WTC11 (cell line): ENCODE data around the gene GFOD1.

Experiments used
- ATF3 ChIP-seq: sonication (generic); formaldehyde crosslinking; conservative IDR thresholded peaks from 2 replicates; pipeline ENCODE4 v1.8.1; 2022; ENCODE audit warnings: mild to moderate bottlenecking, missing genetic modification reagents
- ESRRA ChIP-seq: sonication (generic); formaldehyde crosslinking; IDR thresholded peaks from 2 replicates; pipeline ENCODE4 v1.8.1; 2022; ENCODE audit warnings: mild to moderate bottlenecking, missing genetic modification reagents, borderline replicate concordance
- FOXK1 ChIP-seq: sonication (generic); formaldehyde crosslinking; IDR thresholded peaks from 2 replicates; pipeline ENCODE4 v1.8.0; 2022; ENCODE audit warnings: mild to moderate bottlenecking, moderate library complexity, missing genetic modification reagents
- JUN ChIP-seq: sonication (generic); formaldehyde crosslinking; IDR thresholded peaks from 2 replicates; pipeline ENCODE4 v1.8.0; 2023; ENCODE audit warnings: mild to moderate bottlenecking, missing genetic modification reagents
- MAX ChIP-seq: sonication (generic); formaldehyde crosslinking; IDR thresholded peaks from 2 replicates; pipeline ENCODE4 v1.8.0; 2022; ENCODE audit warnings: mild to moderate bottlenecking, missing genetic modification reagents
- NR2C2 ChIP-seq: sonication (generic); formaldehyde crosslinking; IDR thresholded peaks from 2 replicates; pipeline ENCODE4 v1.8.0; 2022; ENCODE audit warnings: mild to moderate bottlenecking, missing genetic modification reagents
- TEAD1 ChIP-seq: sonication (generic); formaldehyde crosslinking; IDR thresholded peaks from 2 replicates; pipeline ENCODE4 v1.8.0; 2022; ENCODE audit warnings: mild to moderate bottlenecking, missing genetic modification reagents
- TF ChIP-seq, protein P1 (sequence below): fragments of 200-600 bp; IDR thresholded peaks from 2 replicates; pipeline ENCODE4 v1.8.0; 2022; ENCODE audit warnings: antibody characterized with exemption
- TF ChIP-seq, protein P2 (sequence below): sonication (generic); formaldehyde crosslinking; IDR thresholded peaks from 2 replicates; pipeline ENCODE4 v1.8.0; 2023; ENCODE audit warnings: mild to moderate bottlenecking, missing genetic modification reagents

- TF ChIP-seq FOXK1 (CRISPR knock-in tag) = no peak
- TF ChIP-seq NR2C2 = no peak
- TF ChIP-seq ESRRA (CRISPR knock-in tag) = no peak
- no peak for TF ChIP-seq JUN (CRISPR knock-in tag)
- no peak for TF ChIP-seq MAX
- TF ChIP-seq, protein P1, sequence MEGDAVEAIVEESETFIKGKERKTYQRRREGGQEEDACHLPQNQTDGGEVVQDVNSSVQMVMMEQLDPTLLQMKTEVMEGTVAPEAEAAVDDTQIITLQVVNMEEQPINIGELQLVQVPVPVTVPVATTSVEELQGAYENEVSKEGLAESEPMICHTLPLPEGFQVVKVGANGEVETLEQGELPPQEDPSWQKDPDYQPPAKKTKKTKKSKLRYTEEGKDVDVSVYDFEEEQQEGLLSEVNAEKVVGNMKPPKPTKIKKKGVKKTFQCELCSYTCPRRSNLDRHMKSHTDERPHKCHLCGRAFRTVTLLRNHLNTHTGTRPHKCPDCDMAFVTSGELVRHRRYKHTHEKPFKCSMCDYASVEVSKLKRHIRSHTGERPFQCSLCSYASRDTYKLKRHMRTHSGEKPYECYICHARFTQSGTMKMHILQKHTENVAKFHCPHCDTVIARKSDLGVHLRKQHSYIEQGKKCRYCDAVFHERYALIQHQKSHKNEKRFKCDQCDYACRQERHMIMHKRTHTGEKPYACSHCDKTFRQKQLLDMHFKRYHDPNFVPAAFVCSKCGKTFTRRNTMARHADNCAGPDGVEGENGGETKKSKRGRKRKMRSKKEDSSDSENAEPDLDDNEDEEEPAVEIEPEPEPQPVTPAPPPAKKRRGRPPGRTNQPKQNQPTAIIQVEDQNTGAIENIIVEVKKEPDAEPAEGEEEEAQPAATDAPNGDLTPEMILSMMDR = no peak
- TF ChIP-seq, protein P2, sequence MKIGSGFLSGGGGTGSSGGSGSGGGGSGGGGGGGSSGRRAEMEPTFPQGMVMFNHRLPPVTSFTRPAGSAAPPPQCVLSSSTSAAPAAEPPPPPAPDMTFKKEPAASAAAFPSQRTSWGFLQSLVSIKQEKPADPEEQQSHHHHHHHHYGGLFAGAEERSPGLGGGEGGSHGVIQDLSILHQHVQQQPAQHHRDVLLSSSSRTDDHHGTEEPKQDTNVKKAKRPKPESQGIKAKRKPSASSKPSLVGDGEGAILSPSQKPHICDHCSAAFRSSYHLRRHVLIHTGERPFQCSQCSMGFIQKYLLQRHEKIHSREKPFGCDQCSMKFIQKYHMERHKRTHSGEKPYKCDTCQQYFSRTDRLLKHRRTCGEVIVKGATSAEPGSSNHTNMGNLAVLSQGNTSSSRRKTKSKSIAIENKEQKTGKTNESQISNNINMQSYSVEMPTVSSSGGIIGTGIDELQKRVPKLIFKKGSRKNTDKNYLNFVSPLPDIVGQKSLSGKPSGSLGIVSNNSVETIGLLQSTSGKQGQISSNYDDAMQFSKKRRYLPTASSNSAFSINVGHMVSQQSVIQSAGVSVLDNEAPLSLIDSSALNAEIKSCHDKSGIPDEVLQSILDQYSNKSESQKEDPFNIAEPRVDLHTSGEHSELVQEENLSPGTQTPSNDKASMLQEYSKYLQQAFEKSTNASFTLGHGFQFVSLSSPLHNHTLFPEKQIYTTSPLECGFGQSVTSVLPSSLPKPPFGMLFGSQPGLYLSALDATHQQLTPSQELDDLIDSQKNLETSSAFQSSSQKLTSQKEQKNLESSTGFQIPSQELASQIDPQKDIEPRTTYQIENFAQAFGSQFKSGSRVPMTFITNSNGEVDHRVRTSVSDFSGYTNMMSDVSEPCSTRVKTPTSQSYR (CRISPR knock-in tag) = no peak
- no peak for TF ChIP-seq TEAD1
- no peak for TF ChIP-seq ATF3 (CRISPR knock-in tag)
Measured at GRCh38 chr6:13372076-13372475, 115.3 kb downstream of the GFOD1 start.
